Stimulated activated CD4-positive, alpha-beta T cell treated with anti-CD3 and anti-CD28 coated beads, Interleukin-12 subunit alpha, Interleukin-12 subunit beta, amount 100 ng/mL, for 24 hours (primary cell): Measurements from ENCODE around the gene PADI6.

Experiments
- DNase-seq, 2 experiments: peaks; one replicate each; pipeline ENCODE4 v3.0.0-alpha.2; 2020; ENCODE audit warnings: low read depth in 2 of 2

The PADI6 gene

DNA sequence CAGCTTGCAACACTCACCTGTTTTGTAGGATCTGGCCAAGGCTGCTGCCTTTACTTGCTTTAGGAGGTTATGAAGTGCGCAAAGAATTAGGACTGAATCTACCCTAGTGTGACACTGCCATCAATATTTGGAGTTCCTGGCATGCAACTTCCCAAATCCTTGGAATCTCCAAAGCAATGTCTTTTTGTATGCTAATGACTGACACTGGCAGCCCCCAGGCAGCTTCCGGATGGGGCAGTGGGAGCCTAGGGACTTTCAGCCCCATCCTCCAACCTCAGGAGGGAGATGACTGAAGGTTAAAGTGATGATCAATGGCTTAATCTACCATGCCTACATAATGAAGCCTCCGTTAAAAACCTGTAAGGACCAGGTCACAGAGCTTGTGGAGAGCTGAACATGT lies 62.0 kb downstream of the PADI6 start:
- no peak for DNase-seq

DNA sequence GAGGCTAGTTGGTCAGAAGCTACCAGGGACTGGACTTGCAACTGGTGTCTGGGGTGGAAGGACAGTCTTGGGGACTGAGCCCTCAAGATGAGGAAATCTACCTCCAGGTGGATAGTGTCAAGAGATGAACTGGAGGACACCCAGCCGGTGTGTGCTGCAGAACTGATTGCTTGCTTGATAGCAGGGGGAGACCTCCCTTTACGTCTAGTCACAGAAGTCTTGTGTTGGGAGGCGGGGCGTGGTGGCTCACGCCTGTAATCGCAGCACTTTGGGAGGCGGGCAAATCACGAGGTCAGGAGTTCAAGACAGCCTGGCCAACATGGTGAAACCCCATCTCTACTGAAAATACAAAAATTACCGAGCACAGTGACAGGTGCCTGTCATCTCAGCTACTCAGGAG lies 62.6 kb downstream of the PADI6 start:
- DNase-seq = no peak

DNA sequence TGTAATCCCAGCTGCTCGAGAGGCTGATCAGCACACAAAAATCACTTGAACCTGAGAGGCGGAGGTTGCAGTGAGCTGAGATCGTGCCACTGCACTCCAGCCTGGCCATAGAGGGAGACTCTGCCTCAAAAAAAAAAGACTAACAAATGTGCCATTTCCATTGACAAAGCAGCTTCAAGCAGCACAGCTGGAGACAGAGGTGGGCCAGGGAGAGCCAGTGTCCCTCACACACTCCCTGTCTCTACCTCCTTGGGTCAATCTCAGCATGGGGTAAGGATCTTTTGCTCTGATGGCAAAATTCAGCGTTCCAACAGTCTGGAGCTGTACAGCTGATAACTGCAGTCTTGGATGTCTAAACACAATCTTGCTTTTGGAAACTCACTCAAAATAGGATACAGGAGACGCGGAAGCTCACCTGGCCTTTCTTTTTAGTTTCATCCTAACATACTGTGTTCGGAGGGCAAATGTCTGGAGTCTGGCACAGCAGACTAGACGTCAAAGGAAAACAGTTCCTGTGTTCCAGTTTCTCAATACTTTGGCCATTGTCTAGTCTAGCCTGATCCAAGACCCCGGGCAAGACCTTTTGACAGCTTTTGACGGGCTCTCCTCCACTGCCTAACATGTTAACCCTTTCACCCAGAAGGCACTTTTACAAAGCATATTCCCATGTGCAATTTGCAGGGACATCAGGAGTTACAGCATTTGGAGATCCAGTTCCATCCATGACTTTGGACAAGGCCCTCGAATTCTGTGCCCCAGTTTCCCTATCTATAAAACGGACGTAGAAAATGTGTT lies 64.6 kb downstream of the PADI6 start:
- no peak for DNase-seq

DNA sequence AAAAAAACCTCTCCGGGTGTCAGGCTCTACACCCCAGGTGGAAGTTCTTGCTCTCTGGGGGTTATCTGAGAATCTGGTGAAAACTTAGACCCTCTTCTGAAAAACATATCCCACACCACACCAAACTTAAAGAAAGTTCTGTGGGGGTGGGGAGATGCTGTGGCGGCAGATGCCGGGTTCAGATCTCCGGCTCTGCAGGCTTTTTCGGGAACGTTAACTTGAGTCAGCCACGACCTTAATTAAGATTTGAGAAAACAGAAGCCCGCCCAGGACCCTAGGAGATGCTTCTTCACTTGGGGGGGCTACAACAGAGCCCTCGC lies 65.2 kb downstream of the PADI6 start:
- no peak for DNase-seq

DNA sequence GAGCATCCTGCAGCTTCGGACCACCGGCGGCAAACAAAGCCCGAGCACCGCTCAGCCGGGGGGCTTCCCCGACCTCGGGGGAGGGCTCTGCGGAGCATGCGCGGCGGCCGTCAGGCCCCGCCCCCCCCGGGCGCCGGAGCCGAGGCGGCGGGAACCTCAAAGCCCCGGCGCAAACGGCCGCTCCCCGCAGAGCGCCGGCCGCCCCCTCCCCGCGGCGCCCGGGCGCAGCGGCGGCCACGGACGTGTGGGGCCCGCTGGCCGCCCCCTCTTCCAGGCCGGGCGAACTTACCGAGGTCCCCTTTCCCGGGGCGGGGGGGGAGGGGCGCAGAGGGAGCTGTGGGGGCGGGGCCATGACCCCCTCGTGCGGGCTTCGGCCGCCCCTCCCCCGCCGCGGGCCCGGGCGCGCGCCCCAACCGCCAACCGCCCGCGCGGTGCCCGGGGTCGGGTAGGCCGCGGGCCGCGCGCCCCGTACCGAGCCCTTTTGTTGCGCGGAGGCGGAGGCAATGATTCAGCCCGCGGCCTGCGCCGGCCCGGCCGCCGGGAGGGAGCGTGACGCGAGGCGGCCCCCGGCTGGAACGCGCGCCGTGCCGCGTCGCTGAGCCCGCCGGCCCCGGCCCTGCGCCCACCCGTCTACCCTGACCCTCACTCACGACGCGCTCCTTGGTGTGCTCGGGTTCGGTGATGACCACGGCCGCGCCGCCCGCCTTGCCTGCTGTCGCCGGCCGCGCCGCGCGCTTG lies 65.8 kb downstream of the PADI6 start:
- DNase-seq = peak; percentile 30 to 40

DNA sequence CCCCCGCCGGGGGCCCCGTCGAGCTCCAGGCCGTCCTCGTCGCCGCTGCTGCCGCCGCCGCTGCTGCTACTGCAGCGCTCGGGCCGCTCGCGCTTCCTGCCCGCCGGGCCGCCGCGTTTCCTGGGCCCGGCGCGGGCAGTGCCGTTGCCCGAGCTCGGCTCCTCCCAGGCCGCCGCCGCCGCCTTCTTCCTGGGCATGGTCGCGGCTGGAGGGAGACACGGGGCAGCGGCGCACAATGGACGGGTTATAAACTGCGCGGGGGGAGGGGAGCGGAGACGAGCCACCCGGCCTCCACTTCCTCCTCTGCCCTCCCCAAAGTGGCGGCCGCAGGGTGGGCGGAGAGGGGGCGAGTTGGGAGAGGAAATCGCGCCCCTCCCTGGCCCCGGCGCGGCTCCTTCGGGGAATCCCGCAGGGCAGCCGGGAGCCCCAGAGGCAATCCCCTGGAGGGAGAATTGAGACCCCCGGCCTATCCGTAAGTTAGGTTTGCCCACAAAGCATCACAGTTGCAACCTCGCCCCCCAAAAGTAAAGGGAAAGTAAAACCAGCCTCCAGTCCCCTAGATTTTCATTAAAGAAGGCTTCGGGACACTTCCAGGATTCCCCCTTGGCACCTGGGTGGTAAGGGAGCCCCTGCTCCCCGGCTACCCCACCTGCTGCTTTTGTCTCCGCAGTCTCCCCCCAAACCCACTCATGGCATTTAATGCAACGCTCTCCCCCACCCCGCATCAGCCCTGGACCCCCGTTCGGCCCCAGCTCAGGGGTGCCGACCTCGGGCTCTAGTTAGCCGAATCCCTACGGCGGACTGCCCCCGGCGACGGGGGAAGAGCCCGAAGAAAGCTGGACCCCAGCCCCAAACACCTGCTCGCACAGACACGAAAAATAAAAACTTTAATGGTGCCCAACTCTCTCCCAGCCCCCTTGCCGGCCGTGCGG lies 66.6 kb downstream of the PADI6 start:
- peak; percentile 48 to 72 for DNase-seq

DNA sequence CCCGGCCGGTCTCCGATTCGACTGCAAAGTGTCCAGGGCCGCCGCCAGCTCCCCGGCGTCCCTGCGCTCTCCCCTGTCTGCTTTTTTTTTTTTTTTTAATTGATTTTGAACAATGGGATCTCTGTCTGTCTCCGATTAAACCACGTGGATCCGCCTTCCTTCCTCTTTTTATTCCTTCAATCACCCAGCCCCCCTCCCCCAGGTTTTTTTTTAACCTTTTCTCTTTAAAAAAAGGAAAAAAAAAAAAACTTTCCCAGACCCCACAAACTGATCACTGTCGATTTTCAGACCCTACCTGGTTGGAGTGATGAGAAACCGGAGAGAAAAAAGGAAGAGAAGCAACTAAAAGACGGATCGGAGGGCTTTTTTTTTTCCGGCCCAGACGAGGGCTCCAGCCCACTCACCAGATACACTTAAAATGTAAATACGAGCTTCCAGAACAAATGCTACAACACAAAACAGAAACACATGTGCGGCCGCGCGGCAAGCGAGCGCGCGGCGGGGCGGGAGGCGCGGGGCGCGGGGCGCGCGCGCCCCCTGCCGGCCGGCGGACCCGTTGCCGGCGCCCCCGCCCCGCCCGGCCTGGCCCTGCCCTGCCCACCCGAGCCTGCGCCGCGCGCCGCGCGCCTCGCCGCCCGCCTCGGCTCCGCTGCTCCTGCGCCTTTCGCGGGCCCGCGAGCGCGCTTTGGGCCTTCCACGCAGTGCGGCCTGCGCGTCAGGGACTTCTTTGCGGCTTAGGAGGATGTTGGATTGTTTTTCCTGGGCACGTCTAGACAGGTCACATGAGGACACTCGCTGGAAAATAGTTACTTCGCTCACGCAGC lies 67.5 kb downstream of the PADI6 start, which contains the start of gene RCC2:
Gene RCC2, minus strand, starts transcription at position 428 of the 824 bp plus-strand sequence. CDS start 1,163 bp downstream, outside the sequence.
- peak; percentile 47 to 52 for DNase-seq

DNA sequence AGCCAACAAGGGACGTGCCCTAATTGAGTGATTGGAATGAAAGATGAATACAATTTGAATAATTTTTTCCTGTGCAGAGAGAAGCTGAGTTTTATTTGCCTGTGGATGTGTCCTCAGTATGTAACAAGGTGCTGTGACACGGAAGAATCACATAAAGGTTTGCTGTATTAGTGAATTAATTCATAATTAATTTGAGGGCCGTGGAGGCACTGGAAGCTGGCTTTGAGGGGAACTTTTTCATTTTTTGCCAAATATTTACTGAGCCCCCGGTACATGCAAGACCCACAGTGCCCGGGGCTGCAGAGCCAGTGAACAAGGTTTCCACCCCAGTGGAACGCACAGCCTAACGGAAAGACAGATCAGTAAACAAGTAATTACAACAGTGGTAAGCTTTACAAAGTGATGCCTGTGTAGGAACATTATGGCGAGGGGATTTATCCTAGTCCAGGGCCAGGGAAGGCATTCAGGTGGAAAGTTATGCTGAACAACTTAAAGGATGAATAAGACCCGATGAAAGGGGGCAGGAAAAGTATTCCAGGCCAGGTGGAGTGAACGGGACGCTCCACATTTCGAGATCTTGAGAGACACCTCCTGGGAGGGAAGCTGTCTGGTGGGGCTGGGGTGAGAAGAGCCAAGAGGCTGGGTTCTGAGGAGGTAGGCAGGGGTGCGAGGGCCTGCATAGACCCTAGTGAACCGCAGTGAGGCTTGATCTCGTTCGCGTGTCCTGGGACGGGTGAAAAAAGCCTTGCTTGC lies 68.3 kb downstream of the PADI6 start:
- DNase-seq = no peak

DNA sequence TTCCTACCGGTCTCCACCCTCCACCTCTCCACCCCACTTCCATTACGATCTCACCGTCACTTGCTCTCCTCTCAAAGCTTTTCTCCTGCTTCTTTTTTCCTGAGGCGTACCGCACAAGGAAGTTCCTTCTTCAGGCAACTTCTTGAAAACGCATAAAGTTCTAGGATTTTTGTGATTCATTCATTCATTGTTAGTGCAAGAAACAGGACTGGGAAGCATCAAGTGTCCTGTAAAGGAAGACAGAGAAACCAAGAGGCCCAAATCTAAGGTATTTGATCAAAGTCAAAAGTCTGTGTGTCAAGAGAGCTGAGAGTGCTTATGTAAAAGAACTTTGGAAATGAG lies 68.8 kb downstream of the PADI6 start:
- no peak for DNase-seq

DNA sequence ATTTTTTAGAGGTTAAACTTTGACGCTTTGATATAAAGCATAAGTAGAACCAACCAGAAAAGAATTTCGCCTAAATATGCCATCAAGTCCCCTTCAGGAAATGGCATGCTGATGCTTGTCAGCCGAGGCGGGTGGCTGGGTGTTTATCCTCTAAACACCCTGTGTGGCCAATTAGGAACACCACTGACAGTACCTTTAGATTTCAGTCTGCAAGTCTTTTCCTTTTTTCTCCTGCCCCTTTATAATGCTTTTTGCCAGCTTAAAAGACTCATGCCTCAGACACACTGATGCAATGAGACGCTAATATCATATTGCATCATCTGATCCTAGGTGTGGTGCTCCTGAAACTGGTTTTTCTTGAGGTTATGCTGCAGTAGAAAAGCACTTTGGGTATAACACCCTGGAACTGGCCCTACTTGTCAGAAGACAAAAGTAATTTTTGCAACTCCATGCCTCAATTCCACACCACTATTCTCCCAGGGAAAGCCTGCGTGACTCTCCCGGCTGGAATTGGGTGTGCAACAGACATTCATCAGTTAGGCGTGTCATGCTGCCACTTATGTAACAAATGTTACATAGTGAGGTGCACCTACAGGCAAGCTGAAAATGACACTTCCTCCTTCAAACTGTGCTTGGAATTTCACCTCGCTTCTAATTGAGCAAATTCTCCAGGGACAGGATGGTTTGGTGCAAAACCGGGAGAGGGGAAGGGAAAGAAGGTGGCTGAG lies 69.4 kb downstream of the PADI6 start:
- DNase-seq = no peak

DNA sequence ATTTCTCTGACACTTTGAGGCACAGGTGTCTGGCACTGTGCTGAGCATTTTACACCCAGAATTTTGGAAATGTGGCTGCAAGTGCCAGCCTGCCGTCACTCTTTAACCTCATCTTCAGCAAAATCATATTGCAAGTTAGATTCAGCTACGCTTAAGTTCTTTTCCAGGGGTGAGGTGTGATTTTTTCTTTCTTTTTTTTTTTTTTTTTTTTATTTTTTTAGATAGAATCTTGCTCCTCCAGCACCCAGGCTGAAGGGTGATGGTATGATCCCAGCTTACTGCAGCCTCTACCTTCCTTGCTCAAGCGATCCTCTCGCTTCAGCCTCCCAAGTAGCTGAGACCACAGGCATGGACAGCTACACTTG lies 70.0 kb downstream of the PADI6 start:
- no peak for DNase-seq

DNA sequence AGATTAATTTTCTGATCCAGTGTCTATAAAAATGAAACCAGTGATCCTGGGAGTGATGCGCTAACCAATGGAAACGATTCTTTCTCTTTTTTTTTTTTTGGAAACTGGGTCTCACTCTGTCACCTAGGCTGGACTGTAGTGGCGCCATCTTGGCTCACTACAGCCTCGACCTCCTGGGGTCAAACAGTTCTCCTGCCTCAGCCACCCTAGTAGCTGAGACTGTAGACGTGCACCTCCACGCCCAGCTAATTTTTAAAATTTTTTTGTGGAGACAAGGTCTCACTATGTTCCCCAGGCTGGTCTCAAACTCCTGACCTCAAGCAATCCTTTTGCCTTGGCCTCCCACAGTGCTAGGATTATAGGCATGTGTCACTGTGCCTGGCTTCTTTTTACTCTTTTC lies 70.8 kb downstream of the PADI6 start:
- DNase-seq = no peak

DNA sequence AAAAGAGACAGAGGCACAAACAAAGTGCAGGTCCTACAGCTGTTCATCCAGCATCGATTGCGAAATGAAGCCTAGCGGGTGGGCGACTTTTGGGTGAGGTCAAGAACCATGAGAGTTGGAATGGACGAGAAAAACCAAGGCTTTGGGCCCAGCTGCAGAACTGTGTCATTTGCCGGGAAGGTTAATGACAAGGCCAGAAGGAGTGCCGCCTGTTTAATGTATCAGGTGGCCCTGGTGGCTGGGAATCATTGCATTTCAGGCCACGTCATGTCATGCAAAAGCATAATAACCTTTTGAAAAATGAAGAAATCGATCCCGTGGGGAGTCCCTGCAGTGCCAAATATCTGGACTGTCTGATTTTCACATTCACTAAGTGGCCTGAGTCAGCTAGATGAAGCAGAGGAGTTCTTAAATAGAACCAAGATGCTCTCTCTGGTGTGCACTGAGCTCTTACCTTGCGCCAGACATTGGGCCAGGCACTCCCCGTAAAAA lies 75.6 kb downstream of the PADI6 start:
- no peak for DNase-seq
